ENCODE results near the gene WDR33. TPM values are rescaled to one million over a fixed set of nuclear protein-coding genes. Genes with fewer than 3 reads are reported as not detected.
"Not testable (repeated sequence)": the region's sequence is repeated elsewhere in the genome, so short reads cannot be mapped to it uniquely, and the experiment has no call there.

The WDR33 gene
- total and polyA plus RNA-seq, 9 donors, result 16.3 to 56.2 (median 46.7) TPM

- Histone ChIP-seq H3K27ac (no peak overlapping the region), H3K4me3 (no peak overlapping the region), H3K36me3 (no peaks in the 10 kb centered on the region), H3K9me3 (no peaks in the 10 kb centered on the region), H3K4me1 (ENCODE audit: insufficient read depth) (peaks cover 6% of the 10 kb centered on the region), H3K27me3 (no peaks in the 10 kb centered on the region)
- DNase-seq, result no peak
- TF ChIP-seq EP300 (IDR thresholded peaks at IDR 0.05), result no peak
- no peak for TF ChIP-seq POLR2A (IDR thresholded peaks at IDR 0.05)
- no peak for TF ChIP-seq CTCF (IDR thresholded peaks at IDR 0.05)
- WGBS, 3 donors, result 79 to 89% (median 83%) methylated on average over 2 of the region's 2 CpGs
- intact Hi-C loops (cut with DNase I), result no loop called here
Measured at GRCh38 chr2:127771756-127772155, 39.2 kb downstream of the WDR33 start.

GRCh38 chr2:127770973-127771735, 39.8 kb downstream of the WDR33 start:
- Histone ChIP-seq H3K4me3 (no peak overlapping the region), H3K27me3 (no peaks in the 10 kb centered on the region), H3K36me3 (no peaks in the 10 kb centered on the region), H3K4me1 (ENCODE audit: insufficient read depth) (peaks cover 2% of the 10 kb centered on the region), H3K27ac (no peak overlapping the region), H3K9me3 (no peaks in the 10 kb centered on the region)
- DNase-seq, result no peak
- 90 to 93% (median 93%) methylated on average over 9 of the region's 9 CpGs for WGBS, 3 donors
- TF ChIP-seq EP300 (IDR thresholded peaks at IDR 0.05), result no peak
- no peak for TF ChIP-seq POLR2A (IDR thresholded peaks at IDR 0.05)
- TF ChIP-seq CTCF (IDR thresholded peaks at IDR 0.05), result no peak
- intact Hi-C loops (cut with DNase I), result no loop called here

- H3K27ac ChIP-seq; H3K4me3 ChIP-seq; intact Hi-C loops (cut with DNase I); H3K36me3 ChIP-seq; H3K9me3 ChIP-seq; DNase-seq; H3K4me1 ChIP-seq (ENCODE audit: insufficient read depth); H3K27me3 ChIP-seq: not testable (repeated sequence)
- whole genome bisulfite sequencing, 3 donors, result 90 to 94% (median 92%) methylated on average over 6 of the region's 6 CpGs
Measured at GRCh38 chr2:127770534-127770933, 40.4 kb downstream of the WDR33 start.

GRCh38 chr2:127769587-127769986, 41.4 kb downstream of the WDR33 start:
- Histone ChIP-seq H3K36me3 (no peaks in the 10 kb centered on the region), H3K4me1 (ENCODE audit: insufficient read depth) (no peaks in the 10 kb centered on the region), H3K27ac (no peak overlapping the region), H3K4me3 (no peak overlapping the region), H3K27me3 (no peaks in the 10 kb centered on the region), H3K9me3 (no peaks in the 10 kb centered on the region)
- no peak for DNase-seq
- TF ChIP-seq POLR2A (IDR thresholded peaks at IDR 0.05) (no peak), EP300 (IDR thresholded peaks at IDR 0.05) (no peak), CTCF (IDR thresholded peaks at IDR 0.05) (no peak)
- intact Hi-C loops (cut with DNase I), result no loop called here
- WGBS, 3 donors, result 92 to 98% (median 98%) methylated on average over 2 of the region's 2 CpGs

GRCh38 chr2:127768775-127769479, 42.0 kb downstream of the WDR33 start:
- TF ChIP-seq CTCF (IDR thresholded peaks at IDR 0.05) (no peak), POLR2A (IDR thresholded peaks at IDR 0.05) (no peak), EP300 (IDR thresholded peaks at IDR 0.05) (no peak)
- H3K27ac ChIP-seq, result no peak overlapping the region
- intact Hi-C loops (cut with DNase I), result no loop called here
- H3K4me3 ChIP-seq, result no peak overlapping the region
- DNase-seq, result no peak
- H3K36me3 ChIP-seq, result no peaks in the 10 kb centered on the region
- no peaks in the 10 kb centered on the region for H3K9me3 ChIP-seq
- H3K27me3 ChIP-seq, result no peaks in the 10 kb centered on the region
- no peaks in the 10 kb centered on the region for H3K4me1 ChIP-seq (ENCODE audit: insufficient read depth)
- WGBS, 3 donors, result 94% methylated on average over 6 of the region's 6 CpGs
